ENCODE data around the gene RNF144A. TPM values are rescaled to one million over a fixed set of nuclear protein-coding genes. Genes with fewer than 3 reads are reported as not detected.

RNF144A gene
- total RNA-seq (2021): 9.8 and 10.6 TPM in 2 replicates
- long read RNA-seq, partial matches to known transcripts: 1 of 4 reads
- long read RNA-seq, other reads (novel, unspliced or antisense): 3 of 4 reads

GRCh38 chr2:6917071-6917760 lies at the start of gene RNF144A:
TSS of gene RNF144A (plus strand) at chr2:6917412. CDS start at chr2:6996927, 79,515 bp downstream.
- Mint-ChIP-seq H3K27me3 (ENCODE audit: low read depth) (peaks cover 19% of the 10 kb centered on the region), H3K36me3 (ENCODE audit: insufficient read depth in 1 of 3, low read depth in 3 of 3) (peaks cover 0 to 6% (median 3%) of the 10 kb centered on the region in 3 experiments; a peak in 2 of 7 replicates), H3K27ac (no peak within 1 kb of the TSS), H3K4me3 (peak within 1 kb of the TSS; percentile 66 to 80), H3K9me3 (no peaks in the 10 kb centered on the region; a peak in 1 of 5 replicates), H3K4me1 (peaks cover 29 to 45% of the 10 kb centered on the region in 2 experiments)
- no peak within 1 kb of the TSS for H3T11ph ChIP-seq (ENCODE audit: low read length)
- H4K5ac ChIP-seq (ENCODE audit: insufficient read length, low read depth, low read length): no peak within 1 kb of the TSS
- 0 out of 2 replicates have a peak, but pooled peaks cover 3% of the 10 kb centered on the region for H3K4me1 ChIP-seq (ENCODE audit: insufficient read depth, low read length)
- no peak within 1 kb of the TSS for H2BK15ac ChIP-seq (ENCODE audit: low read depth, low read length)
- peak within 1 kb of the TSS; percentile 80 for H3K14ac ChIP-seq (ENCODE audit: insufficient read depth, low read length)
- no peak within 1 kb of the TSS for H4K91ac ChIP-seq (ENCODE audit: insufficient read length, low read depth, low read length)
- H3K79me1 ChIP-seq (ENCODE audit: insufficient read depth, low read depth, low read length, poor library complexity, severe bottlenecking): no peaks in the 10 kb centered on the region
- no peak within 1 kb of the TSS for H2BK5ac ChIP-seq (ENCODE audit: insufficient read length, low read length)
- H3K23ac ChIP-seq (ENCODE audit: insufficient read length, low read depth, low read length): no peak within 1 kb of the TSS
- no peak within 1 kb of the TSS for H2AK5ac ChIP-seq (ENCODE audit: insufficient read length, low read length)
- no peak within 1 kb of the TSS for H4K8ac ChIP-seq (replicated peaks; ENCODE audit: insufficient read length, low read depth, low read length)
- no peaks in the 10 kb centered on the region for H3K27me3 ChIP-seq (ENCODE audit: insufficient read depth, low read length)
- H3K4me2 ChIP-seq (ENCODE audit: insufficient read depth, insufficient read length, low read length): peak within 1 kb of the TSS; percentile 70
- peak within 1 kb of the TSS; percentile 69 for H3K18ac ChIP-seq (ENCODE audit: insufficient read length, low read depth, low read length)
- no peaks in the 10 kb centered on the region for H3K79me2 ChIP-seq (ENCODE audit: insufficient read depth, low read length)
- H2BK120ac ChIP-seq (ENCODE audit: low read depth, low read length, poor library complexity, severe bottlenecking): no peak within 1 kb of the TSS
- H4K20me1 ChIP-seq (ENCODE audit: control insufficient read depth, insufficient read depth, insufficient read length): no peaks in the 10 kb centered on the region
- H3K4ac ChIP-seq (ENCODE audit: low read depth, low read length): no peak within 1 kb of the TSS
- H2BK12ac ChIP-seq (ENCODE audit: insufficient read length, low read depth, low read length): no peak within 1 kb of the TSS
- no peak within 1 kb of the TSS for H3K56ac ChIP-seq (ENCODE audit: insufficient read length, low read depth, low read length)
- H3K23me2 ChIP-seq (ENCODE audit: insufficient read length, low read depth, low read length, poor library complexity, severe bottlenecking): peaks cover 10% of the 10 kb centered on the region
- H2BK20ac ChIP-seq (ENCODE audit: low read depth, low read length, poor library complexity, severe bottlenecking): no peak within 1 kb of the TSS
- H3K9me3 ChIP-seq (ENCODE audit: control insufficient read depth, low read depth, low read length): no peaks in the 10 kb centered on the region
- no peak within 1 kb of the TSS for H3K27ac ChIP-seq (ENCODE audit: insufficient read length, low read depth, low read length)
- WGBS (ENCODE audit: extremely low coverage, insufficient read length, low lambda C conversion rate): no CpG with 5 or more reads among the region's 90 CpGs
- peak; percentile 56; the same call in 2 of the 3 replicates for TF ChIP-seq CTCF (conservative IDR thresholded peaks at IDR 0.05)
- no peak within 1 kb of the TSS for H2AFZ ChIP-seq (ENCODE audit: low read length)
- no peak within 1 kb of the TSS for H3K9ac ChIP-seq (ENCODE audit: extremely low read depth, insufficient read length, low read length)
- DNase-seq: peak; percentile 72

All from H9 (cell line).